Natural killer cell (primary cell): ENCODE data around the gene DHX57. TPM values are rescaled to one million over a fixed set of nuclear protein-coding genes. Genes with fewer than 3 reads are reported as not detected.

Source experiments
- ATAC-seq, 3 donors: fragments of 150-1000 bp in 2 of 3; fragments of 200-7000 bp in 1 of 3; cut with Tn5 transposase; 1 replicate in 1 of 3; 2 replicates in 2 of 3; pipeline ENCODE4 v1.10.0; 2021; ENCODE audit warnings: mild to moderate bottlenecking in 2 of 3, moderate library complexity in 2 of 3
- DNase-seq, 2 donors: peaks; one replicate each; pipeline versions ENCODE4 v3.0.0 to v3.0.0-alpha.2; 2013 to 2021; ENCODE audit warnings: mixed read lengths in 1 of 2
- H3K27ac ChIP-seq: one replicate; pipeline ENCODE4 v1.5.1; 2013; ENCODE audit warnings: mild to moderate bottlenecking, low read length
- H3K27me3 ChIP-seq: one replicate; pipeline ENCODE4 v1.6.1; 2013; ENCODE audit warnings: low read length; ENCODE audit not compliant: control insufficient read depth, insufficient read depth
- H3K36me3 ChIP-seq: one replicate; pipeline ENCODE4 v1.6.1; 2013; ENCODE audit warnings: low read length; ENCODE audit not compliant: control insufficient read depth, insufficient read depth
- H3K4me1 ChIP-seq: one replicate; pipeline ENCODE4 v1.6.1; 2013; ENCODE audit warnings: low read length; ENCODE audit not compliant: control insufficient read depth, insufficient read depth
- H3K4me3 ChIP-seq: one replicate; pipeline ENCODE4 v1.5.1; 2013; ENCODE audit warnings: low read length
- H3K9me3 ChIP-seq: one replicate; pipeline ENCODE4 v1.6.1; 2013; ENCODE audit warnings: low read length; ENCODE audit not compliant: control insufficient read depth, insufficient read depth
- H3K27ac Mint-ChIP-seq, 2 donors: one replicate each; pipeline ENCODE4 v1.8.0; 2022; ENCODE audit warnings: mild to moderate bottlenecking in 2 of 2, mixed read lengths in 2 of 2, moderate library complexity in 1 of 2
- H3K27me3 Mint-ChIP-seq, 2 donors: one replicate each; pipeline ENCODE4 v1.8.0; 2022; ENCODE audit warnings: low read depth in 2 of 2, mixed read lengths in 2 of 2
- H3K36me3 Mint-ChIP-seq: one replicate; pipeline ENCODE4 v1.8.0; 2022; ENCODE audit warnings: mixed read lengths
- H3K4me1 Mint-ChIP-seq, 2 donors: one replicate each; pipeline ENCODE4 v1.8.0; 2022; ENCODE audit warnings: mixed read lengths in 2 of 2
- H3K4me3 Mint-ChIP-seq: one replicate; pipeline ENCODE4 v1.8.0; 2022; ENCODE audit warnings: mild to moderate bottlenecking, moderate library complexity, mixed read lengths
- H3K9me3 Mint-ChIP-seq, 2 donors: one replicate each; pipeline ENCODE4 v1.8.0; 2022; ENCODE audit warnings: mixed read lengths in 2 of 2
- WGBS: methylation state at CpG from one replicate; pipeline ENCODE4 v1.1.7; 2013; ENCODE audit warnings: missing lambda C conversion rate; ENCODE audit not compliant: insufficient coverage; 5-methylcytosine and 5-hydroxymethylcytosine counted together
- intact Hi-C: fragments of 100-400 bp; cut with micrococcal nuclease; formaldehyde crosslinking; loops from one replicate; pipeline ENCODE4 v1.14.2; 2022
- total RNA-seq, 4 donors: library from RNA; stranded (reverse); fragments of 120-200 nt in 1 of 4; gene quantifications; one replicate each; pipeline versions ENCODE4 v1.2.3 to v1.2.4, GENCODE V29; 2013 to 2022
- TF ChIP-seq, protein P1 (sequence below): fragments of 200-600 bp; IDR thresholded peaks from one replicate; pipeline ENCODE4 v1.8.0; 2022; ENCODE audit warnings: antibody characterized with exemption

The DHX57 gene
- total RNA-seq, 3 donors from 2014 or later (not counting 1 experiment from before 2014, with no cell fraction given): 12.8 to 21.9 (median 18.5) TPM

DNA sequence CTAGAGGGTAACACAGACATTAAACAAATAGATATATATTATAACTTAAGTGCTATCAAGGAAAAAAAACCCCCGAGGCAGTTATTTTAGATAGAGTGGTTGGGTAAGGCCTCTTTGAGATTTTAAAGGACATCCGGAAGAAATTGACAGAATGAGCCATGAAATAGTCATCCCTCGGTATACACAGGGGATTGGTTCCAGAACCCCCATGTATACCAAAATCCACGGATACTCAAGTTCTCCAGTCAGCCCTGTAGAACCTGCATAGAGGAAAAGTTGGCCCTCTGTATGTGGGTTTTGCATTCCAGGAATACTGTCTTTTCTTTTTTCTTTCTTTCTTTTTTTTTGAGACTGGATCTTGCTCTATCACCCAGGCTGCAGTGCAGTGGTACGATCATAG is 2.0 kb downstream of the DHX57 start:
- no peaks in the 10 kb centered on the region for H3K9me3 ChIP-seq
- ATAC-seq (no peak), DNase-seq (no peak)
- intact Hi-C loops: no loop called here
- Mint-ChIP-seq H3K4me3 (peak overlapping the region; percentile 32), H3K4me1 (peaks cover 20 to 27% of the 10 kb centered on the region in 2 donors), H3K27me3 (no peaks in the 10 kb centered on the region), H3K27ac (peak overlapping the region in 1 of 2 donors; percentile 37), H3K36me3 (peaks cover 7% of the 10 kb centered on the region), H3K9me3 (peaks cover 2 to 5% of the 10 kb centered on the region in 2 donors)
- TF ChIP-seq, protein P1, sequence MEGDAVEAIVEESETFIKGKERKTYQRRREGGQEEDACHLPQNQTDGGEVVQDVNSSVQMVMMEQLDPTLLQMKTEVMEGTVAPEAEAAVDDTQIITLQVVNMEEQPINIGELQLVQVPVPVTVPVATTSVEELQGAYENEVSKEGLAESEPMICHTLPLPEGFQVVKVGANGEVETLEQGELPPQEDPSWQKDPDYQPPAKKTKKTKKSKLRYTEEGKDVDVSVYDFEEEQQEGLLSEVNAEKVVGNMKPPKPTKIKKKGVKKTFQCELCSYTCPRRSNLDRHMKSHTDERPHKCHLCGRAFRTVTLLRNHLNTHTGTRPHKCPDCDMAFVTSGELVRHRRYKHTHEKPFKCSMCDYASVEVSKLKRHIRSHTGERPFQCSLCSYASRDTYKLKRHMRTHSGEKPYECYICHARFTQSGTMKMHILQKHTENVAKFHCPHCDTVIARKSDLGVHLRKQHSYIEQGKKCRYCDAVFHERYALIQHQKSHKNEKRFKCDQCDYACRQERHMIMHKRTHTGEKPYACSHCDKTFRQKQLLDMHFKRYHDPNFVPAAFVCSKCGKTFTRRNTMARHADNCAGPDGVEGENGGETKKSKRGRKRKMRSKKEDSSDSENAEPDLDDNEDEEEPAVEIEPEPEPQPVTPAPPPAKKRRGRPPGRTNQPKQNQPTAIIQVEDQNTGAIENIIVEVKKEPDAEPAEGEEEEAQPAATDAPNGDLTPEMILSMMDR: no peak
- no peaks in the 10 kb centered on the region for H3K27me3 ChIP-seq
- H3K36me3 ChIP-seq: no peaks in the 10 kb centered on the region
- 75% methylated on average over 4 of the region's 5 CpGs for WGBS
- H3K4me3 ChIP-seq: no peak overlapping the region
- no peak overlapping the region for H3K27ac ChIP-seq
- peaks cover 7% of the 10 kb centered on the region for H3K4me1 ChIP-seq

DNA sequence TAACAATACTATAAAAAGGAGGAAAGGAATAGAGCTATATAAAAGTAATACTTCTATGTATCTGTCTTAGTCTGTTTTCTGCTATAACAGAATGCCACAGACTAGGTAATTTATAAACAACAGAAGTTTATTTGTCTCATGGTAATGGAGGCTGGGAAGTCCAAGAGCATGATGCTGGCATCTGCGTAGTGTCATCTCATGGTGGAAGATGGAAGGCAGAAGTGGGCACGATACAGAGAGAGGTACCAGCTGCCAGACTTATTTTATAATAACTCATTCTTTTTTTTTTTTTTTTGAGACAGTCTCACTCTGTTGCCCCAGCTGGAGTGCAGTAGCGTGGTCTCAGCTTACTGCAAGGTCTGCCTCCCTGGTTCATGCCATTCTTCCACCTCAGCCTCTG is 4.3 kb downstream of the DHX57 start:
- Histone ChIP-seq H3K27ac (no peak overlapping the region), H3K4me1 (peaks cover 5% of the 10 kb centered on the region), H3K4me3 (no peak overlapping the region), H3K36me3 (no peaks in the 10 kb centered on the region), H3K9me3 (no peaks in the 10 kb centered on the region), H3K27me3 (no peaks in the 10 kb centered on the region)
- H3K36me3 Mint-ChIP-seq: peaks cover 7% of the 10 kb centered on the region
- ATAC-seq: no peak
- no peak overlapping the region for H3K27ac Mint-ChIP-seq
- no peaks in the 10 kb centered on the region for H3K27me3 Mint-ChIP-seq
- TF ChIP-seq, protein P1: no peak
- WGBS: 93% methylated on average over 3 of the region's 3 CpGs
- intact Hi-C loops: no loop called here
- DNase-seq: no peak
- peaks cover 2 to 5% of the 10 kb centered on the region in 2 donors for H3K9me3 Mint-ChIP-seq
- H3K4me3 Mint-ChIP-seq: no peak overlapping the region
- peaks cover 16 to 23% of the 10 kb centered on the region in 2 donors for H3K4me1 Mint-ChIP-seq

DNA sequence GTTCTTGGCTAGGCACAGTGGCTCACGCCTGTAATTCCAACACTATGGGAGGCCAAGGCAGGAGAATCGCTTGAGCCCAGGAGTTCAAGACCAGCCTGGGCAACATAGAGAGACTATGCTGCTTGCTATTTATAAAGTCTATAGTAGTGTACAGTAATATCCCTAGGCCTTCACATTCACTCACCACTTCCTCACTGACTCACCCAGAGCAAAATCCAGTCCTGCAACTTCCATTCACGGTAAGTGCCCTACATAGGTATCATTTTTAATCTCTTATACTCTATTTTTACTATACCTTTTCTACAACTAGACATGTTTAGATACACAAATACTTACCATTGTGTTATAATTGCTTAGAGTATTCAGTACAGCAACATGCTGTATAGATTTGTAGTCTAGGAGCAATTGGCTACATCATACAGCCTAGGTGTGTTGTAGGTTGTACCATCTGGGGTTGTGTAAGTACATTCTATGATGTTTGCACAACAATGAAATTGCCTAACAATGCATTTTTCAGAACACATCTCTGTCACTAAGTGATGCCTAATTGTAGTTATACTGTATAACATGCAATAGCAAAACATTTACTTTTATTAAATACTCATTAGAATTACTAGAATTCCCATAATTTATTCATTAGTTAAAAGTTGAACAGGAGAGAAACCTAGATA is 8.8 kb downstream of the DHX57 start:
- no peaks in the 10 kb centered on the region for H3K4me1 Mint-ChIP-seq
- WGBS: 85% methylated on average over 3 of the region's 3 CpGs
- H3K27me3 Mint-ChIP-seq: no peaks in the 10 kb centered on the region
- ATAC-seq (no peak), DNase-seq (no peak)
- Histone ChIP-seq H3K4me1 (no peaks in the 10 kb centered on the region), H3K27ac (no peak overlapping the region), H3K4me3 (no peak overlapping the region), H3K36me3 (peaks cover 11% of the 10 kb centered on the region), H3K27me3 (no peaks in the 10 kb centered on the region), H3K9me3 (no peaks in the 10 kb centered on the region)
- intact Hi-C loops: no loop called here
- H3K9me3 Mint-ChIP-seq: peaks cover 2 to 5% of the 10 kb centered on the region in 2 donors
- TF ChIP-seq, protein P1: no peak
- H3K4me3 Mint-ChIP-seq: no peak overlapping the region
- no peak overlapping the region for H3K27ac Mint-ChIP-seq
- H3K36me3 Mint-ChIP-seq: peaks cover 7% of the 10 kb centered on the region
